NCI-H2196 (cell line): ENCODE measurements around the gene WBP11.
A peak's percentile ranks its signal among the peaks of the same experiment; 100 is the strongest.

Experiments
- DNase-seq: peaks from one replicate; lab custom pipeline; 2025; ENCODE audit not compliant: unreplicated experiment; lab: John Stamatoyannopoulos, UW

WBP11 gene

DNA sequence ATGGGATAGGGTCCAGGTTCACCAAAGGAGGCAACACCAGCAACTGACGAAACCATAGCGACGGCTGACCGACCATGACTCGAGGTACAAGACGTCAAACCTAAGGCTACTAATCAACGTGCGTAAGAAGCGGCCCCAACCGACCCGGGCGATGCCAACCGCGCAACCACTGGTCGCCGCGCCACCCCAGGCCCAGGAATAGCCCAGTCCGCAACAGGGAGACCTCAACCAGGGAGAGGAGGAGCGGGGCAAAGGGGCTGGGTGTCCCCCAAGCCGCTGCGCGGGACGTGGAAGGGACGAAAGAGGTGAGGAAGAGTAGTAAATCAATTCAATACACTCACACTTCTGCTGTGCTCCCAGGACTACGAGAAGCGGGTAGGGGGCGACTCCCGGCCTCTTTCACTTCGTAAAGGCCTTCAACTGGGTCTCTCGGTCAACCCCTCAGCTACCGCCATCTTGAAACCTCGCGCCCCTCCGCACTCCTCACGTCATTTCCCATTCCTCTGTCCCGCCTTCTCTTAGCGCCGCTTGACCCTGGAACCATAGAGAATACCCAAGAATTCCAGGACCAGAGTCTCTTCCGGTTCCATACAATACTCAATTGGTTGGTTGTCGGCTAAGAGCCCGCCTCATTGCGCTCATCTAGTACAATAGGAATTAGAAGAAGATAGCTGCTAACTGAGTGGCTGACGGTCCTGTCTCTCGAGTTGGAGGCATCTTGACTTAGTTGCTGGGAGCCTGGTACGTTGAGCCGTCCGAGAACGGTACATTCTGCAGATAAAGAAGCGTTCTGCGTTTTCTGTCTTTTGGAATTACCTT lies at the start of gene WBP11, which contains the start of gene C12orf60:
Gene WBP11 (minus strand): TSS at position 468 of the 819 bp plus-strand sequence. CDS start 2,095 bp downstream, outside the sequence.
Gene C12orf60 (plus strand): TSS at position 660 of the 819 bp plus-strand sequence. CDS start 19,266 bp downstream, outside the sequence.
- DNase-seq = peak; percentile 85

DNA sequence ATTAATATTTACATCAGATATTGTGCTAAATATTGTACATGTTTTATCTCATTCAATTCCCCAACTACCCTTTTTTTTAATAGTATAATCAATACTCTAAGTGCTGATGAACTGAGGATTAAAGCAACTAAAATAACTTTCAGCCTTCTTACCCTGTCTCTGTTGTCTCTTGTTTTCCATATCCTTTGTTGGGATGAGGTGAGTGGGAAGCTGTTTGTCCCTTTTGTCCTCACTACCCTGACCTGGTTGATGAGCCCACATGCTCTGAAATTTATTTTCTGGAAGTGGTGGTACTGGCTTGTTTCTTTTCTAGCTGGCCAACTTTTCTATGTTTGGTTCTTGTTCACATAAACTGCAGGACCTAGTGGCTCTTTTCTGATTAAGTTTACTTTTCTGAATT lies 49.6 kb upstream of the WBP11 start:
- no peak for DNase-seq

DNA sequence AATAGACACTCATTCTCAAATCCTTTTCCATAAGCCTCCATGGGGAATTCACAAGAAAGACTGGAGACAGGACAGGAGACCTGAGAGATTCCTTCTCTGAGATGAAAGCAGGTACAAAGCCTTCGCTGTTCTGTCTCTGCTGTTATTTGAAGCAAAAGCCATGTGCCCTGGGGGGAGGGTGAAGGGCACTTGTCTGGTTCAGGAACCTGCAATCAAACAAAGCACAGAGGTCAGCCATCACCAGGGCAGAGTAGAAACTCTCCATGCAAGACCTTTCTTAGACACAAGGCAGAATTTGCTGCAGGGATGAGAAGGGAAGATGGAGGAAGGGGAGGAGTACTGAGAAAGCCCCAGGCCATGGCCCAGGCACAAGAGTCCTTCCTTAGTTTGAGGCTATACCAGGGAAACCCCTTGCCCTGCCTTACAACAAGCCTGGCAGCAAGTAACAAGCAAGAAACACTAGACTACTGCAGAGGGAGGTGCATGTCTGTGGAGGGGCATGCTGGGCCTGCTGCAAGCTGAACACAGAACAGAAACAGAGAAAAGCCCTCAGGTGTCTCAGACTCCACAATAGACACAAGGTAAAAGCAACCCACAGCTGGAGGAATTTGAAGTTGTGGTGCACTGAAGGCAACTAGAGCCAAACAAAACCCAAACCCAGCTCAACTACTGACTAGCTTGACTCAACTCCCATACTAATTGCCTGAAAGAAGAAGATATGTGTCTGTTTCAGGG lies 47.8 kb upstream of the WBP11 start:
- DNase-seq = no peak

DNA sequence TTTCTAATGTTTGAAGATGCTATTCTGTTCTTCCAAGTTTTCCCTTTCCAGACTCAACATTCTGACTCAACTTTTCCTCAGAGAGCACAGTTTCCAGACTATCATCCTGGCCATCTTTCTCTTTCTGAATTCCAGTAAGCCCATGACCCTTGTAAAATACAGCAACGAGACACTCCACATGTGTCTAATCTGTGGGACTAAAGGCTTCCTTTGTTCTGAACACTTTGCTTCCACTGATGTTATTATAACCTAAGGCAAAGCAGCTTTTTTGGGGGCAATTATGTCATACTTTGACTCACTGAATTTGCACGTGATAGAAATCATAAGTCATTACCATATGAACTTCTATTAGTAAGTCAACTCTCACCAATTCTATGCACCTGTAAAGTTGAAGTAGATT lies 46.4 kb upstream of the WBP11 start:
- DNase-seq = no peak

DNA sequence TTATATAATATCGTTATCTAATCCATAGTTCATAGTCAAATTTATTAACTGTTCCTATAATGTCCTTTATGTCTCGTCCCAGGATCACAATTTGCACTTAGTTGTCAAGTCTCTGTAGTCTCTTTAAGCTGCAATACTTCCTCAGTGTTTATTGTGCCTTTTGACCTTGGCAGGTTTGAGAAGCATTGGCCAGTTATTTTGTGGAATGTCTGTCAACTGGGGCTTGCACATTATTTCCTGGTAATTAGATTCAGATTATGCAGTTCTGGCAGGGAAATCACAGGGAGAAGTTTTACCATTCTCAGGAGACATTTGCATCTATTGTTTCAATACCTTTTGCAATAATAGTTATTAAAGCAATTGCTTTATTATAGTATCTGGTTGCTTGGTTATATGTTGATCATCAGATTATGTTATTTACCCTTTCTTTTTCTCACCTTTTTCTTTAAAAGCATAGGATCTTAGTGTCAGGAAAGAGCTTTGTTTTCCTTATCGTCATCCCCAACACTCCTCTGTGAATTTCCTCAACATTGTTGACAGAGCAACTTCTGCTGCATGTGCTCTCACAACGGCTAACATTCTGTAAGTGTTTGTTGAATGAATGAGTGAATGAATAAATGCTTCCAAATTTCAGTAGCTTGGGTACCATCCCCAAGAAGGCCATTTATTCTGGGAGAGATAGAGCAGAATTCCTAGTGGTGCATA lies 43.8 kb upstream of the WBP11 start:
- DNase-seq = no peak

DNA sequence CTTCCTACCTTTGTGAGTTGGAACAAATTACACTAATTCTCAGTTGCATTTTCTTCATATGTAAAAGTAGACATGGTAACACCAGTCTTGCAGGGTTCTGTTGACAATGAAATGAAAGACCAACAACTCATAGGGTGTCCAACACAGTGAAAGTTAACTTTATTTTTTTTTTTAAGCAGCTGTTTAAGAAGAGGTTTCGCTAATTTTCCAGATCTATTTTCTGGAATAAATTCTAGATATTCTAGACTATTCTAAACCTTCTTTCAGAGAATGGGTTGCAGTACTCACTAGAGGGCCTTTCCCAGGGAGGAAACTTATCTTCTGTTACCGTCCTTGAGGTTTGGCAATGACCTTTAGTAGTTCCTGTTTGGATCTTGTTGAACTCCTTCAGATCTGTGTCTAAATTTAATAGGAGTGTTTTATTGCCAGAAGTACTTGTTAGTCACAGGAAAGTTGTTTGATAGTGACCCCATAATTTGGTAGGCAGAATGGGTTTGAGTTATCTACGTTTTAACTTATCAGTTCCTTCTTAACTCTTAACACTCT lies 42.8 kb upstream of the WBP11 start:
- DNase-seq = no peak

DNA sequence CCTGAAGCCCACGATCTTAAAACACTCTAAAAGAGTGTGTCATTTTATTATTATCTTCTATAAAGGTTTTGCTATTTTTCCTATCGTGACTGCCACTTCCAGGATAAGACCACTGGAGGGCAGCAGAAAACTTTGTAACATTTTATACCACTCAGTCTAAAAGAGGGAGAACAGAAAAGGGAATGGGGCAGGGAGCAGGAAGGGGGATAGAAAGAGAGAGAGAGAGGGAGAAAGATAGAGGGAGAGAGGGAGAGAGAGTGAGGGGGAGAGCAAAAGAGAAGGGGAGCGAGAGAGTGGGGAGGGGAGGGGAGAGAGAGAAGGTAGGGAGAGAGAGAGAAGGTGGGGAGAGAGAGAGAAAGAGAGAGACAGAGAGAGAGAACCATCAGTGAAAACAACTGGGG lies 42.1 kb upstream of the WBP11 start:
- peak; percentile 1 for DNase-seq

DNA sequence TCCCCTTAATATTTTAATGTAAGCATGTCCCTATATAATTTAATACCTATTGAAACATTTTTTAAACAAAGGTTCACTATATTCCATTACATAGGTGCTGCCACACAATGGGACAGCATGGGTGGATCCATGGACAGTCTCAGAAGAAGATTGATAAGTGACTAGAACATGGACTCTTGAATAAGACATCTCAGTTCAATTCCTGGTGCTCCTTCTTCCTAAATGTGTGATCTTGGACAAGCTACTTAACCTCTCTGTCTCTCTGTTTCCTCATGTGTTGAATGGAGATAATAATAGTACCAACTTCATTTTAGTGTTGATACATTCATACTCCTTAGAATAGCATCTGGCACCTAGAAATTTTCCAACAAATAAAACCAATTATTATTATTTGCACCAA lies 41.1 kb upstream of the WBP11 start:
- no peak for DNase-seq

DNA sequence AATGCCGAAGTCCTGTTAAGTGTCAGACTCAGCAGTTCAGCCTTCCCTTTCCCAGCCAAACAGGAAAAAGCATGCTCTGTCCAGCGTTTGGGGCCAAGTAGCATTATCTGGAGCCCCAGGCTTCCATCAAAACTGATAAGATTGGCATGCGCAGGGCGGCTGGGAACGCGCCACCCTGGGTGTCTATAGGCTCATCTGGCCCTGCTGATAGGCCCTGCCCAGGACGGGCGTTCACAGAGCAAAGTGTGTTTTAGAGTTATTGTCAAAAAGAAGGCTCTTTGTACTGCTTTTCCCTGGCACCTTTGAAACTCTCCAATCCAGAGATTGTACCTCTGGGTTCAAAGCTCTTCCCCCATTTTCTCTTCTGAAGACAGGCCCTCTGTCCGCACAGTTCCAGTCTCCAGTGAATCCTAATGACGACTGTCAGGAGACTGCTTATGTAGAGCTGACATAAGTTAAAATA lies 40.2 kb upstream of the WBP11 start, which contains the start of gene ART4:
Gene ART4 (minus strand): TSS at position 102 of the 463 bp plus-strand sequence. CDS start 413 bp downstream, outside the sequence.
- no peak for DNase-seq

DNA sequence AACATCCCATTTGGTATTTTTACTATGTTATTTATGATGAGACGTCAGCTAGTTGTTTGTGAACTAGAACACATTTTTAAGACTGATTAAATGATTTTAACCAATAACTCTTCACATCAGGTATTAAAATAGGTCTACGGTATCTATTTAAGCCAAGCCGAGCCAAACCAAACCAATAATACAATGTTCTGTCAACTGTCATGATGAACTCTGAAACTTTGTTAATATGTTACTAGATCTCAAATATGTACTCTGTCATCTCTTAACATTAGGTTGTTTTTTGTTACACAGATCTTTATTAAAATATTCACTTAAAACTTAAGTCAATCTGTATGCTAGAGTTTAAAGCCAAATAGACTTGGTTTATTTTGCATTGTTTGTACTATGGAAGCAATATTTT lies 39.0 kb upstream of the WBP11 start:
- no peak for DNase-seq

DNA sequence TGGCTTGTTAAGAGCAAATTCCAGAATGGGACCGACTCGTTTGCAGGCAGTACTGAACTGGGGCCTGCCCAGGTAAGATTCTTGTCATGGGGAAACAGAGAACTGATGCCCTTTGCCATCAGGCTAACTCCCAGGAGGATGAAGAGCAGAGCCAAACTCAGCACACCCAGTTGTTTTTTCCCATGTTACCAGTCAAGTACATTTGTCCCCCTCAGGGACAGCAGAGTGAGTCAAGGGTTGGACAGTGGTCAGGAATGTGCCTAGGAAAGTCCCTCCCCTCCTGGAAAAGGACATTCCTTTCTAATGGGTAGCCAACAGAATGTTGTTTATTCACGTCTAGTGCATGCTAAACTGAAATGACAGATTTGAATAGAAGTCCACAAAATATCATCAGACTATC lies 38.5 kb upstream of the WBP11 start:
- DNase-seq = no peak

DNA sequence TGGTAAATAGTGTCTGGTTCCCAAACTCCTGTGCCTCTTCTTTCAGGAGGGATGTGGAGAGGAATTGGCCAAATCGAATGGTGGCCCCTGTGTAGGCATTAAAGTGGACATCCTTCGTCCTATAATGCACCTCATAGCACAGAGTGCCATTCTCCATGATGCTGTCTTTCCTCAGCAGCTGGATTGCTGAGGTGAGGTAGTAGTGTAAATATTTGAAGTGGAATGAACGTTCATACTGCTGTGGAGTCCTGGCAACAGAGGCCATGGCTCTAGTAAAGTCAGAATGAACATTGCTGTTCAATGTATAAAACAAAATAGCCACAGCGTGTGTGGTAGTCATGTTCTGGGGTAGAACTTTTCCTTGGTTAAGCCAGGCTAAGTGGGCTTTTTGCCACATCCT lies 37.3 kb upstream of the WBP11 start:
- DNase-seq = no peak

DNA sequence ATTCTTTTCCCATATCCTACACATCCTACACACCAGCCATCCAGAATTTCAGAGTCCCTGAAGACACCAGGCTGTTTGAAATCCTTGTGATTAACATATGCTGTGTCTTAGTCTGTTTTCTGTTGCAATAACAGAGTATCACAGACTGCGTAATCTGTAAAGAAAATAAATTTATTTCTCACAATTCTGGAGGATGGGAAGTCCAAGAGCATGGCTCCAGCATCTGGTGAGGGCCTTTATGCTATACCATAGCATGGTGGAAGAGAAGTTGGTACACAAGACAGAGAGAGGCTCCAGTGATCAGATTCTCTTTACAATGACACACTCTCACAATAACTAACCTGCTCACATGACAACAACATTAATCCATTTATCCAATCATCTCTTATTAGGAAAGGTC lies 36.0 kb upstream of the WBP11 start:
- DNase-seq = no peak

DNA sequence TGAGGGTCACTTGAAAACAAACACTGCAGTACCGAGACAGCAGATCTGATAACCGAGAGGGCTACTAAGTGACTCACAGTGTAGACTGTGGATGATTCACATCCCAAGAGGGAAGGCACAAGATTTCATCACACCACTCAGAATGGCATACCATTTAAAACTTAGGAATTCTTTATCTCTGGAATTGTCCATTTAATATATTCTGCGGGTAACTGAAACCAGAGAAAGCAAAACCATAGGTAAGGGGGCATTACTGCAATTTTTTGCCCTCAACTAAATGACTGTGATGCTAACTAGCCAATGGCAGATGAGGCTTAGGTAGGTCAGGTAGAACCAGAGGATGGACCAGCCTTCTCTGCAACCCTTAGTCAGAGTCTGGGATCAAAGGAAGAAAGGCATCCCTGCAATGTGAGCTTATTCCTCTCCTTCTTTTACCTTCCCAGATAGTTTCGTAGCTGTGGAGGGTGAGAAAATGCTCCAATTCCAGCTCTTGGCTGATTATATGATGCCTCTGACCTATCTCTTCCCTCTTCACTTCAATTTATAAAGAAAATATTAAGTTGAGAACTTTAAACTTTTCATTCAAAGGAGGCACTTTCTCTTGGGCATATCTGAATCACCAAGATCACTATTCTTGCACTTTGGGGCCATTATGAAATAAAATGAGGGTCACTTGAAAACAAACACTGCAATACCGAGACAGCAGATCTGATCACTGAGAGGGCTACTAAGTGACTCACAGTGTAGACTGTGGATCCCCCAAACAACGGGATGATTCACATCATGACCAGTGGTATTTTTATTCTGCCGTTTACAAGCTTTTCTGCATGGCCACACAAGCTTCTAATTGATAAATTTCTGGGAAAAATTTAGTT lies 33.3 kb upstream of the WBP11 start:
- no peak for DNase-seq

DNA sequence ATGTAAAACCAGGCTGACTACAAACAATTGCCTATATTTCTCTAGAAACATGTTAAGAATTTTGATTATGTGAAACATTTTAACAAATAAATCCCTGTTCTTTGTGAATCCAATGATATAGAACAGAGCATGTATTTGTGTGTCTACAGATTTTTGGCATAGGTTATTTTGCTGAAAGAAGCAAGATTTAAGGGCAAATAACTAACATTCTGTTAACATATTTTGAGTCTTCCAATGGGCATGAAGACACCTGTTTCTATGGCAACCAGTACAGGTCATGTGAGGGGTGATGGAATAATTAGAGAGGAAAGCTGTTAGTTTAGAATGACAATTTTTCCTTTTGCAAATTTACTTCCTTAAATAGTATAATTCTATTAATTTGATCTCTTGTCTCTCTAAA lies 31.2 kb upstream of the WBP11 start:
- no peak for DNase-seq

DNA sequence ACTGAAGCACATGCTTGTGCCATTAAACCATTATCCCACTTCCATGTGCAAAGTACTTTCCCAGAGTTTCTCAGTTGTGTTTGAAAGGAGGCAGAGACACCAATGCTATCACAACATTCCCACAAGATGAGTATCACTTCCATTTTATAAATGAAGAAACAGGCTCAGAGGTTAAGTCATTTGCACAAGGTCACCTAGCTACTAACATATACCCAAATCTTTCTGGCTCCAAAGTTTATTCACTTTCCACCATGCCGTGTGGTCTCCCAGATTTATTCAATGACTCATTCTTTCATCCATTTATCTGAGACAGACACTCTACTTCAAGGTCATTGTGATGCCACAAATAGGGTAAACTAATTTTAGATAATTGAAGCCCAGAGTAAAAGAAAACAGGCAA lies 30.7 kb upstream of the WBP11 start:
- DNase-seq = no peak

DNA sequence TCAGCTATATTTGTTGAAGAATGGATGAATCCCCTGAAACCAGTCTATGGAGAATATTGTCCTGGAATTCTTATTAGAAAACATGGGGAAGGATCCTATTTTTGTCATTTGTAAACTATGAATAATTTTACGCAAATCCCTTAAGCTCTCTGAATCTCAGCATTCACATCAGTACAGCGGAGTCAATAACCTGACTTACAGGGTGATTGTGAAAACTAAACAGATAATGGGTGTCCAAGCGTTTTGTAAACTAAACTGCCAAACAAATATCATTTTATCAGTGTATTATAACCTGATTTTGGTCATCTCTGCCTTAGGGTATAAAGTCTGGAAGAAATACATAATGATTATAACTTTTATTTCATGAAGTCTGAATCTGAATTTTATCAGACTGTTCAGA lies 30.1 kb upstream of the WBP11 start:
- DNase-seq = no peak

DNA sequence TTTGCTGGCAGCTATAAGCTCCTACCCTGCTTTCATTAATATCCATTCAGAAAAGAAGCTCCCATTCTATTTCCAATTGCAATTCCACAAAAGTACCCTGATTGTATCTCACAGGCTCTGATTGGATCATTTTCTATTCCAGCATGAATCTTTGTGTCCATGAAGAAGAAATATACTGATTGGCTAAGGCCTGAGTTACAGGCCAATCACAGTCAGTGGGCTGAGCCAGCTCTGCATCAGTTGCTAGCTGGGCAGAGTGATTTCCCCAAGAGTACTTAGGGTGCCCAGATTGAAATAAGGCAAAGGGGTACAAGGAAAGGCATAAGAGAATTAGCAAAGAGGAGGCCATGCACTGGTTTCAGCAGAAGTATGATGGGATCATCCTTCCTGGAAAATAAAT lies 25.6 kb upstream of the WBP11 start:
- no peak for DNase-seq

DNA sequence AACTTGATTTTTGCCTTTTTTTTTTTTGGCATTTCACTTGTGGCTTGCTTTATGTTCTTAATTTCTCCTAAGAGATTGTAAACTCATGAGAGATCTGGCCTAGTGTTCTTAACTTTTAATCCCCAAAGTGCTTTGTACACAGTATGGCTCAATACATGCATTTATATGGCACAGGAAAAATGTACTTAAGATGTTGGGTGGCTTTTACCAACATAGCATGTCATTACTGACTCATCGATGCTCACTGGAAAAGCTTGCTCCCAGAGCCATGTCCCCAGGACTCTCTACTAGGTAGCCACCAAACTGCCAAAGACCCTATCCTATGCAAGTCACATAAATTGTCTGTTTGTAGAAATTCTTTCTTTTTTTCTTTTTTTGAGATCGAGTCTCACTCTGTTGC lies 23.8 kb upstream of the WBP11 start:
- no peak for DNase-seq

DNA sequence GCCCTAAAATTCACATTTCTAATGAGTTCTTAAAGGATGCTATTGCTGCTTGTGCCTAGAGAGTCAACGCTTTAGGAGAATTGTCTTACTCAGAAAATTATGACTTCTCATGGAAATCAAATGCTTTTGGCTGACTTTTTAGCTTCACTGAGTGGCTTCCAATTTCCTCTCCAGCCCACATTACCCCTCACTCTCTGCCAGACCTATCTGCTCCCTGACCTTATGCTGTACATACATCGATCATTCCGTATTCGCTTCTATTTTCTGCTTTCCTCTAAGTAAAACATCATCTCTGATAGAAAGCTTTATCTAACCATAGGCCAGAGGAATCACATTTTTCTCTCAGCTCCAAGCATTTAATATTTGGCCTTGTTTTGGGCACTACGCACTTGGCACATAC lies 23.2 kb upstream of the WBP11 start:
- DNase-seq = no peak
